ENCODE measurements around the gene RBFOX2. TPM values are rescaled to one million over a fixed set of nuclear protein-coding genes. Genes with fewer than 3 reads are reported as not detected.

Gene RBFOX2
- total and polyA plus RNA-seq, 2 donors (not counting 3 experiments of a cell fraction or from before 2014, with no cell fraction given): 125 to 142 TPM

DNA sequence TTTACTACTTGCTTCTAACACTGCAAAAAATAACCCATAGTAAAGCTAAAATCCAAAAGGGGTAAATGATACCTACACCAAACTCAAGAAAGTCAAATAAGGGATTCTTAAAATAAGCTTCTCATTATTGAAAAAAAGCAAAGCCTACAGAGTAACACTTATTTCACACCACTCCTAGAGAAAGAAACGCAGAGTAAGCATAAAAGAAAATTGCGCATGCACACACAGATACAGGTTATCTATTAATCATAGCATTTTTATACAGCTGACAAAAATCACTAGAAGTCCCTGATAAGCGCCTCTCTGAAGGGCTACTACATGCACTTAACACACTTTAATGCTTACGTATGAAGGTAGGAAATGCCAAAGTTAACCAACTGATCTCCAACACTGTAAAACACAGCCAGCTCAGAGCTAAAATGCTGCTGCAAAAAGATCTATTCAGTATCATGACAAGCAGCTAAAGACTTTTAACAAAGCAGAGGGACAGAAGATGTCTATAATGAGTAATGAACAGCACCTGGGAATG is 14.0 kb downstream of the RBFOX2 start:
- CTCF ChIA-PET: interaction anchor here (1.2 to 2.7 kb wide), 8 partner anchors 9 to 83 kb away, joined by 3 to 17 read pairs (median 4); no protein-coding TSS in a partner anchor
- H4K20me1 ChIP-seq (replicated peaks; ENCODE audit: control insufficient read depth, extremely low read depth, insufficient read depth, low read length): peaks cover 9% of the 10 kb centered on the region
- POLR2A ChIA-PET: no interaction called here

More for the DNA sequence above, 14.0 kb downstream of the RBFOX2 start:
- dilution Hi-C loops (cut with MboI; ENCODE audit: extremely low pct_ligation_motif_present, low sequenced_read_pairs) (no loop called here), intact Hi-C loops (cut with micrococcal nuclease) (no loop called here)
- TF ChIP-seq, protein P1, sequence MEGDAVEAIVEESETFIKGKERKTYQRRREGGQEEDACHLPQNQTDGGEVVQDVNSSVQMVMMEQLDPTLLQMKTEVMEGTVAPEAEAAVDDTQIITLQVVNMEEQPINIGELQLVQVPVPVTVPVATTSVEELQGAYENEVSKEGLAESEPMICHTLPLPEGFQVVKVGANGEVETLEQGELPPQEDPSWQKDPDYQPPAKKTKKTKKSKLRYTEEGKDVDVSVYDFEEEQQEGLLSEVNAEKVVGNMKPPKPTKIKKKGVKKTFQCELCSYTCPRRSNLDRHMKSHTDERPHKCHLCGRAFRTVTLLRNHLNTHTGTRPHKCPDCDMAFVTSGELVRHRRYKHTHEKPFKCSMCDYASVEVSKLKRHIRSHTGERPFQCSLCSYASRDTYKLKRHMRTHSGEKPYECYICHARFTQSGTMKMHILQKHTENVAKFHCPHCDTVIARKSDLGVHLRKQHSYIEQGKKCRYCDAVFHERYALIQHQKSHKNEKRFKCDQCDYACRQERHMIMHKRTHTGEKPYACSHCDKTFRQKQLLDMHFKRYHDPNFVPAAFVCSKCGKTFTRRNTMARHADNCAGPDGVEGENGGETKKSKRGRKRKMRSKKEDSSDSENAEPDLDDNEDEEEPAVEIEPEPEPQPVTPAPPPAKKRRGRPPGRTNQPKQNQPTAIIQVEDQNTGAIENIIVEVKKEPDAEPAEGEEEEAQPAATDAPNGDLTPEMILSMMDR (IDR thresholded peaks at IDR 0.05; ENCODE audit: extremely low read depth in 1 of 2, insufficient read depth in 1 of 2, low read depth in 1 of 2, low read length in 2 of 2): no peak
- TF ChIP-seq POLR2A (IDR thresholded peaks at IDR 0.05; ENCODE audit: low read depth, low read length) (no peak), EZH2 (IDR thresholded peaks at IDR 0.05; ENCODE audit: borderline replicate concordance, low read depth, low read length, severe bottlenecking) (no peak), FOS (IDR thresholded peaks at IDR 0.05; ENCODE audit: borderline replicate concordance, insufficient read depth, low read length) (no peak), JUN (IDR thresholded peaks at IDR 0.05; ENCODE audit: borderline replicate concordance, insufficient read depth, insufficient read length, low read depth) (no peak), MYC (IDR thresholded peaks at IDR 0.05; ENCODE audit: low read depth, low read length) (no peak), POLR2AphosphoS5 (IDR thresholded peaks at IDR 0.05; ENCODE audit: insufficient read depth, low read depth, low read length) (no peak)
- TF ChIP-seq, protein P2, sequence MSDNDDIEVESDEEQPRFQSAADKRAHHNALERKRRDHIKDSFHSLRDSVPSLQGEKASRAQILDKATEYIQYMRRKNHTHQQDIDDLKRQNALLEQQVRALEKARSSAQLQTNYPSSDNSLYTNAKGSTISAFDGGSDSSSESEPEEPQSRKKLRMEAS (IDR thresholded peaks at IDR 0.05; ENCODE audit: insufficient read depth, insufficient read length): no peak
- peaks cover 8% of the 10 kb centered on the region for H3K4me1 ChIP-seq (ENCODE audit: control insufficient read depth, extremely low read depth, insufficient read depth, low read length)
- no peaks in the 10 kb centered on the region for H3K27me3 ChIP-seq (ENCODE audit: control insufficient read depth in 2 of 2, insufficient read depth in 2 of 2, low read length in 2 of 2)
- no peaks in the 10 kb centered on the region for H3K36me3 ChIP-seq (ENCODE audit: control insufficient read depth in 2 of 2, extremely low read depth in 1 of 2, insufficient read depth in 2 of 2, low read length in 2 of 2)
- H3K27ac ChIP-seq (ENCODE audit: insufficient read depth, low read depth, low read length): no peak overlapping the region
- H3K79me2 ChIP-seq (ENCODE audit: control insufficient read depth, insufficient read depth, low read length): peaks cover 71% of the 10 kb centered on the region
- no peak overlapping the region for H3K9ac ChIP-seq (replicated peaks; ENCODE audit: extremely low read depth, insufficient read depth, low read length)
- no peaks in the 10 kb centered on the region for H3K9me3 ChIP-seq (replicated peaks; ENCODE audit: control insufficient read depth, insufficient read depth, low read length)
- no peaks in the 10 kb centered on the region for H3K9me1 ChIP-seq (replicated peaks; ENCODE audit: control insufficient read depth, extremely low read depth, insufficient read depth, low read length)
- DNase-seq (ENCODE audit: low read depth, low spot score): no peak
- no peak overlapping the region for H2AFZ ChIP-seq (ENCODE audit: low read depth, low read length)
- no TSS peak for BruUV-seq (replicated peaks)
- FAIRE-seq: no peak
- H3K4me2 ChIP-seq (ENCODE audit: insufficient read depth, low read length): no peak overlapping the region
- H3K4me3 ChIP-seq (replicated peaks in 1 of 3; ENCODE audit: insufficient read depth in 1 of 3, low read depth in 1 of 3, low read length in 3 of 3): no peak overlapping the region
